SU-DHL-6 (cell line): ENCODE results near the gene TLR8.

Source experiments
- H2AFZ ChIP-seq: fragments of 200-600 bp; sonication (generic); 2 replicates; pipeline ENCODE4 v1.6.1; 2014; ENCODE audit warnings: low read depth, mild to moderate bottlenecking, moderate library complexity, mixed read lengths, antibody characterized with exemption, low read length; ENCODE audit not compliant: severe bottlenecking
- H3F3A ChIP-seq: fragments of 200-600 bp; shearing (Covaris generic); 2 replicates; pipeline ENCODE4 v1.6.0; 2016; ENCODE audit warnings: antibody characterized with exemption, mild to moderate bottlenecking; ENCODE audit not compliant: insufficient read depth
- H3K27ac ChIP-seq: fragments of 200-600 bp; sonication (generic); 2 replicates; pipeline ENCODE4 v1.5.1; 2016; ENCODE audit warnings: low read depth, mild to moderate bottlenecking, low read length, moderate library complexity, mixed read lengths
- H3K27me3 ChIP-seq: fragments of 200-600 bp; sonication (generic), shearing (Covaris generic); 2 replicates; pipeline ENCODE4 v1.6.0; 2014; ENCODE audit warnings: mild to moderate bottlenecking, low read length
- H3K36me3 ChIP-seq: fragments of 200-600 bp; sonication (generic); 2 replicates; pipeline ENCODE4 v1.6.1; 2014; ENCODE audit warnings: mild to moderate bottlenecking, low read length, mixed read lengths
- H3K4me2 ChIP-seq: fragments of 300-600, 200-600 bp; shearing (Covaris generic), sonication (generic); 2 replicates; pipeline ENCODE4 v1.6.0; 2014; ENCODE audit warnings: low read length, low read depth, mild to moderate bottlenecking; ENCODE audit not compliant: poor library complexity, severe bottlenecking
- H3K4me3 ChIP-seq: fragments of 200-600 bp; sonication (generic); 2 replicates; pipeline ENCODE4 v1.5.1; 2014; ENCODE audit warnings: antibody characterized with exemption, low read length, mild to moderate bottlenecking, mixed read lengths; ENCODE audit not compliant: insufficient read depth, poor library complexity, severe bottlenecking
- H3K79me2 ChIP-seq: fragments of 200-600 bp; sonication (generic); 2 replicates; pipeline ENCODE4 v1.6.1; 2014; ENCODE audit warnings: mild to moderate bottlenecking, low read length, moderate library complexity; ENCODE audit not compliant: insufficient read depth
- H3K9ac ChIP-seq: fragments of 200-600 bp; sonication (generic); 2 replicates; pipeline ENCODE4 v1.7.0; 2014; ENCODE audit warnings: mild to moderate bottlenecking, low read length
- H3K9me2 ChIP-seq: fragments of 200-600 bp; sonication (generic); replicated peaks from 2 replicates; pipeline ENCODE4 v1.6.1; 2014; ENCODE audit warnings: low read length; ENCODE audit not compliant: insufficient read depth
- H3K9me3 ChIP-seq: fragments of 200-600 bp; sonication (generic); 2 replicates; pipeline ENCODE4 v1.6.1; 2014; ENCODE audit warnings: low read length, mixed read lengths; ENCODE audit not compliant: insufficient read depth
- H4K20me1 ChIP-seq: fragments of 200-600 bp; sonication (generic); 2 replicates; pipeline ENCODE4 v1.6.1; 2014; ENCODE audit warnings: low read depth, mild to moderate bottlenecking, antibody characterized with exemption, low read length, moderate library complexity, mixed read lengths
- CTCF ChIP-seq: fragments of 200-600 bp; sonication (generic); IDR thresholded peaks from one replicate; pipeline ENCODE4 v1.5.1; 2017; ENCODE audit warnings: antibody characterized with exemption, mild to moderate bottlenecking, low read length, moderate library complexity; ENCODE audit not compliant: insufficient read depth, poor library complexity, severe bottlenecking
- EZH2phosphoT487 ChIP-seq: fragments of 200-600 bp; sonication (generic), shearing (Covaris generic); conservative IDR thresholded peaks from 2 replicates; pipeline ENCODE4 v1.6.1; 2018; ENCODE audit warnings: mild to moderate bottlenecking, antibody characterized with exemption, low read length, moderate library complexity, mixed read lengths

The TLR8 gene

GRCh38 chrX:12958059-12958458 is 51.6 kb downstream of the TLR8 start:
- Histone ChIP-seq H2AFZ (no peak overlapping the region), H3K9me2 (no peaks in the 10 kb centered on the region), H3K4me3 (no peak overlapping the region), H4K20me1 (no peaks in the 10 kb centered on the region), H3K79me2 (no peaks in the 10 kb centered on the region), H3K9ac (peak overlapping the region; percentile 77), H3K9me3 (no peaks in the 10 kb centered on the region), H3K36me3 (no peaks in the 10 kb centered on the region), H3K27ac (peak overlapping the region; percentile 100), H3K27me3 (no peaks in the 10 kb centered on the region), H3F3A (peaks cover 48% of the 10 kb centered on the region), H3K4me2 (peak overlapping the region; percentile 82)
- TF ChIP-seq CTCF = no peak
- TF ChIP-seq EZH2phosphoT487 = no peak

GRCh38 chrX:12958461-12958860 is 52.0 kb downstream of the TLR8 start:
- no peaks in the 10 kb centered on the region for H3K36me3 ChIP-seq
- no peak overlapping the region for H3K4me3 ChIP-seq
- H3K9me3 ChIP-seq = no peaks in the 10 kb centered on the region
- H4K20me1 ChIP-seq = no peaks in the 10 kb centered on the region
- H3K27me3 ChIP-seq = no peaks in the 10 kb centered on the region
- TF ChIP-seq CTCF = no peak
- no peak for TF ChIP-seq EZH2phosphoT487
- no peaks in the 10 kb centered on the region for H3K79me2 ChIP-seq
- peak overlapping the region; percentile 82 for H3K4me2 ChIP-seq
- H2AFZ ChIP-seq = no peak overlapping the region
- no peaks in the 10 kb centered on the region for H3K9me2 ChIP-seq
- peaks cover 44% of the 10 kb centered on the region for H3F3A ChIP-seq
- peak overlapping the region; percentile 100 for H3K27ac ChIP-seq
- peak overlapping the region; percentile 77 for H3K9ac ChIP-seq

GRCh38 chrX:12961196-12961718 is 54.8 kb downstream of the TLR8 start:
- peak overlapping the region; percentile 18; the same call in 1 of the 2 replicates for H3K9ac ChIP-seq
- peaks cover 20% of the 10 kb centered on the region for H3F3A ChIP-seq
- H3K9me2 ChIP-seq = no peaks in the 10 kb centered on the region
- H3K9me3 ChIP-seq = no peaks in the 10 kb centered on the region
- peak overlapping the region; percentile 31 for H3K4me2 ChIP-seq
- no peak for TF ChIP-seq CTCF
- no peak for TF ChIP-seq EZH2phosphoT487
- no peak overlapping the region for H2AFZ ChIP-seq
- no peaks in the 10 kb centered on the region for H3K27me3 ChIP-seq
- no peaks in the 10 kb centered on the region for H3K79me2 ChIP-seq
- no peaks in the 10 kb centered on the region for H3K36me3 ChIP-seq
- no peak overlapping the region for H3K4me3 ChIP-seq
- H3K27ac ChIP-seq = peak overlapping the region; percentile 37; the same call in 1 of the 2 replicates
- H4K20me1 ChIP-seq = no peaks in the 10 kb centered on the region
